ENCODE measurements around the gene MARK4.
"Not testable (repeated sequence)": the region's sequence is repeated elsewhere in the genome, so short reads cannot be mapped to it uniquely, and the experiment has no call there.

The MARK4 gene

DNA sequence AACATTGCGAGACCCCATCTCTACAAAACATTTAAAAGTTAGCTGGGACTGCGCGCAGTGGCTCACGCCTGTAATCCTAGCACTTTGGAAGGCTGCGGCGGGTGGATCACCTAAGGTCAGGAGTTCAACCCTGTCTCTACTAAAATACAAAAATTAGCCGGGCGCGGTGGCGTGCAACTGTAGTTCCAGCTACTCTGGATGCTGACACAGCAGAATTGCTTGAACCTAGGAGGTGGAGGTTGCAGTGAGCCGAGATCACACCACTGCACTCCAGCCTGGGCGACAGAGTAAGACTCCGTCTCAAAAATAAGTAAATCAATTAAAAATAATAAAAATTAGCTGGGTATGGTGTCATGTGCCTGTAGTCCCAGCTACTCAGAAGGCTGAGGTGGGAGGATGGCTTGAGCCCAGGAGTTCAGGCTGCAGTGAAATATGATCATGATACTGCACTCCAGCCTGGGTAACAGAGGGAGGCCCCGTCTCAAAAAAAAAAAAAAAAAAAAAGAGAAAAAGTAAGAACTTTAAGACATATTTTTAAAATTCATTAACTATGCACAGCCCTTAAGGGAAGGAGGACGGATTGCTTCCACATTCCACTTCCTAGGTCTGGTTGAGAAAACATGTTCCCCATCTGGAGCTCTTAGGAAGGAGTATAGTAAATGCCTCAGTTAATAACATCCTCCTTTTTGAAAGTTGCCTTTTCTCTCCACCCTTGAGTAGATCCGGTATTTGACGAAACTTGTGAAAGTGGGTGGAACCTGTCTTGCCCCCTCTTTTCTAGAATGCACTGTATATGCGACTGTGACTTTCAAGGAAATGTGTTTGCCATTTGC lies 31.9 kb upstream of the MARK4 start:
- Mint-ChIP-seq H3K27me3 (ENCODE audit: low read depth) (peaks cover 77% of the 10 kb centered on the region), H3K27ac (peak overlapping the region; percentile 55 to 78 (median 64)), H3K9me3 (no peaks in the 10 kb centered on the region), H3K36me3 (ENCODE audit: low read depth) (no peaks in the 10 kb centered on the region), H3K4me1 (peaks cover 27% of the 10 kb centered on the region), H3K4me3 (peak overlapping the region in 1 of 3 experiments; percentile 42)
- TF ChIP-seq, protein P1, sequence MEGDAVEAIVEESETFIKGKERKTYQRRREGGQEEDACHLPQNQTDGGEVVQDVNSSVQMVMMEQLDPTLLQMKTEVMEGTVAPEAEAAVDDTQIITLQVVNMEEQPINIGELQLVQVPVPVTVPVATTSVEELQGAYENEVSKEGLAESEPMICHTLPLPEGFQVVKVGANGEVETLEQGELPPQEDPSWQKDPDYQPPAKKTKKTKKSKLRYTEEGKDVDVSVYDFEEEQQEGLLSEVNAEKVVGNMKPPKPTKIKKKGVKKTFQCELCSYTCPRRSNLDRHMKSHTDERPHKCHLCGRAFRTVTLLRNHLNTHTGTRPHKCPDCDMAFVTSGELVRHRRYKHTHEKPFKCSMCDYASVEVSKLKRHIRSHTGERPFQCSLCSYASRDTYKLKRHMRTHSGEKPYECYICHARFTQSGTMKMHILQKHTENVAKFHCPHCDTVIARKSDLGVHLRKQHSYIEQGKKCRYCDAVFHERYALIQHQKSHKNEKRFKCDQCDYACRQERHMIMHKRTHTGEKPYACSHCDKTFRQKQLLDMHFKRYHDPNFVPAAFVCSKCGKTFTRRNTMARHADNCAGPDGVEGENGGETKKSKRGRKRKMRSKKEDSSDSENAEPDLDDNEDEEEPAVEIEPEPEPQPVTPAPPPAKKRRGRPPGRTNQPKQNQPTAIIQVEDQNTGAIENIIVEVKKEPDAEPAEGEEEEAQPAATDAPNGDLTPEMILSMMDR (IDR thresholded peaks at IDR 0.05; ENCODE audit: unreplicated experiment in 3 of 3) = no peak

DNA sequence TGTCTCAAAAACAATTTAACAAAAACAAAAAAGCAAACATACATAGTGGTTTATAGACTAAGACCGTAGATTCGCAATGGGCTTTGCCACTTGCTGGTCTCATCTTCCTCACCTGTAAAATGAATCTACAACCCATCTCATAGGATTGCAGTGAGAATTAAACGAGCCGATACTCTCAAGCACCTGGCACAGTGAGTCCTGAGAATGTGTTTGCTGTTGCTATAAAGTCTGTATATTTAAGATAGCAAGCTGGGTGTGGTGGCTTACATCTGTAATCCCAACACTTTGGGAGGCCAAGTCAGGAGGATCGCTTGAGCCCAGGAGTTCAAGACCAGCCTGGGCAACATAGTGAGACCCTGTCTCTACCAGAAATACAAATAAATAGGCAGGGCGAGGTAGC lies 28.3 kb upstream of the MARK4 start:
- H3K27me3 Mint-ChIP-seq (ENCODE audit: low read depth) = peaks cover 45% of the 10 kb centered on the region
- peaks cover 4% of the 10 kb centered on the region for H3K36me3 Mint-ChIP-seq (ENCODE audit: low read depth)
- peaks cover 12% of the 10 kb centered on the region for H3K4me1 Mint-ChIP-seq
- TF ChIP-seq, protein P1 (IDR thresholded peaks at IDR 0.05; ENCODE audit: unreplicated experiment in 3 of 3) = no peak
- no peak overlapping the region for H3K4me3 Mint-ChIP-seq
- H3K9me3 Mint-ChIP-seq = no peaks in the 10 kb centered on the region
- peak overlapping the region in 2 of 3 experiments; percentile 12 to 47 for H3K27ac Mint-ChIP-seq

DNA sequence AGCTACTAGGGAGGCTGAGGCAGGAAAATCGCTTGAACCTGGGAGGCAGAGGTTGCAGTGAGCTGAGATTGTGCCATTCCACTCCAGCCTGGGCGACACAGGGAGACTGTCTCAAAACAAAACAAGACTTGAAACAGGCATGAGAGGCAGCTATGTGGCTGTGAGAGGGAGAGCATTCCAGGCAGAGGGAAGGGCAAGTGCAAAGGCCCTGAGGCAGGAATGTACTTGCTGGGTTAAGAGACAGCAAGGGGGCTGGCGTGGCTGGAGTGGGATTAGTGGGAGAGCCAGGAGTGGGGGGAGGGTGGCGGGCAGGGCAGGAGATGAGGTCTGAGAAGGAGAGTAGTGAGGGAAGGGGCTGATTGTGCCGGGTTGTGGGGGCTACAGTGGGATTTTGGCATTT lies 27.2 kb upstream of the MARK4 start:
- TF ChIP-seq, protein P1 (IDR thresholded peaks at IDR 0.05; ENCODE audit: unreplicated experiment in 3 of 3) = no peak
- Mint-ChIP-seq H3K4me1 (peaks cover 6% of the 10 kb centered on the region), H3K4me3 (no peak overlapping the region), H3K36me3 (ENCODE audit: low read depth) (peaks cover 6% of the 10 kb centered on the region), H3K27me3 (ENCODE audit: low read depth) (peaks cover 34% of the 10 kb centered on the region), H3K9me3 (no peaks in the 10 kb centered on the region), H3K27ac (no peak overlapping the region)

DNA sequence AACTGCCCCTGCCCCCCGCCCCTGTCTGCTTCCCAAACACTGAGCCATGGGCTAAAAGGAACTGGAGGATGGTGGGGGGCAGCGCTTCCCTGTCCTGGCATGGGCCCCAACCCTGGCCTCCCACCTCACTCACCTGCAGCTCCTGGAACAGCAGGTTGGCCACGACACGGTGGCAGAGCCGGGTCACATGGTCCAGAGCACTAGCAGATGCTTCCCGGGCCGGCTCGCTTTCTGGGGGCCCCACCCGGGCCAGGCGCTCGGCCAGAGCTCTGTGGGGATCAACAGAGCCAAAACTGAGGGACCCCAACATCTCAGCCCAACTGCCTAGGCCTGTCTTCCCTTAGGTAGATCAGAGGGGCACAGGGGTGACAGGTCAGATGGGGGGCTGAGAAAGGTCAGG lies 26.4 kb upstream of the MARK4 start:
- TF ChIP-seq, protein P1 (IDR thresholded peaks at IDR 0.05; ENCODE audit: unreplicated experiment in 3 of 3) = no peak
- no peaks in the 10 kb centered on the region for H3K9me3 Mint-ChIP-seq
- peaks cover under 1% of the 10 kb centered on the region for H3K4me1 Mint-ChIP-seq
- H3K27me3 Mint-ChIP-seq (ENCODE audit: low read depth) = peaks cover 28% of the 10 kb centered on the region
- H3K27ac Mint-ChIP-seq = no peak overlapping the region
- H3K4me3 Mint-ChIP-seq = no peak overlapping the region
- peaks cover 6% of the 10 kb centered on the region for H3K36me3 Mint-ChIP-seq (ENCODE audit: low read depth)

DNA sequence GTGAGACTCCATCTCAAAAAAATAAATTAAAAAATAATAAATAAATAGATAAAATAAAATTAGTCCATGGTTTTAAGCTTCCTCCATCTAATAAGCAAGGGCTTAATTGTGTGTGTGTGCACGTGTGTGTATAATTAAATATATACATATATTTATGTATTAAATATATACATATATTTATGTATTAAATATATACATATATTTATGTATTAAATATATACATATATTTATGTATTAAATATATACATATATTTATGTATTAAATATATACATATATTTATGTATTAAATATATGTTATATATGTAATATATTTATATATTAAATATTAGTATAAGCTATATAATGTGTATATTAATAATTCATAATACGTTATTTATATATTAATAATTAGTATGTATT lies 22.0 kb upstream of the MARK4 start:
- not testable (repeated sequence) for H3K27ac Mint-ChIP-seq, H3K4me1 Mint-ChIP-seq, H3K9me3 Mint-ChIP-seq, H3K4me3 Mint-ChIP-seq
- Mint-ChIP-seq H3K27me3 (ENCODE audit: low read depth) (peaks cover 35% of the 10 kb centered on the region), H3K36me3 (ENCODE audit: low read depth) (peaks cover 13% of the 10 kb centered on the region)

DNA sequence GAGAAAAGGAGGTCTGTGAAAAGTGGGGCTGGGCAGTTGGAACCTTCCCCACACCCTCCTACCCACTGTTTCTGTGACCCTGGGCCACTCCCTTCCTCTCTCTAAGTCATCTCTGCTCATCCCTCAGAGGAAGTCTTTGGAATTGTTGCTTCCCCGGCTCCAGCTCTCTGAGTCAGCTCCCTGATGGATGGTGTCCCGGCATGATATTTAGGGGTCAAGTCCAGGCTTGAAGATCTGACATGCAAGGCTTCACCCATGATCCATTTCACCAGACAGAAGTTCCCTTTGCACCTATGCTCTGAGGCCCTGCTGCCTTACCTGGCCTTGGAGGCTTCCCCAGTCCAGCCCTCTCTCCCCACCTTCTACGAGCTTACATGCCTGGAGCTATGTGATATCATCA lies 19.2 kb upstream of the MARK4 start:
- TF ChIP-seq, protein P1 (IDR thresholded peaks at IDR 0.05; ENCODE audit: unreplicated experiment in 3 of 3) = no peak
- peaks cover 56% of the 10 kb centered on the region for H3K27me3 Mint-ChIP-seq (ENCODE audit: low read depth)
- peaks cover 13% of the 10 kb centered on the region for H3K36me3 Mint-ChIP-seq (ENCODE audit: low read depth)
- no peaks in the 10 kb centered on the region for H3K9me3 Mint-ChIP-seq
- no peaks in the 10 kb centered on the region for H3K4me1 Mint-ChIP-seq
- H3K27ac Mint-ChIP-seq = no peak overlapping the region
- H3K4me3 Mint-ChIP-seq = no peak overlapping the region

Data from nephron (organoid).